ENCODE results near the gene OGFR.

Gene OGFR

GRCh38 chr20:62816031-62816883, 11.6 kb downstream of the OGFR start:
- DNase-seq = peak; percentile 14

GRCh38 chr20:62816884-62817873, 12.5 kb downstream of the OGFR start, which contains the start of gene COL9A3:
Gene COL9A3 (plus strand): TSS chr20:62817050. CDS start chr20:62817065, 15 bp downstream.
- no peak for DNase-seq

- DNase-seq = no peak
Observed at GRCh38 chr20:62817975-62818591, 13.4 kb downstream of the OGFR start.

- DNase-seq = no peak
Observed at GRCh38 chr20:62818592-62819493, 14.2 kb downstream of the OGFR start.

GRCh38 chr20:62819494-62820174, 15.0 kb downstream of the OGFR start:
- DNase-seq = no peak

GRCh38 chr20:62820208-62820961, 15.8 kb downstream of the OGFR start:
- DNase-seq = no peak

- no peak for DNase-seq
Observed at GRCh38 chr20:62820962-62821725, 16.5 kb downstream of the OGFR start.

- DNase-seq = no peak
Observed at GRCh38 chr20:62821726-62822210, 17.1 kb downstream of the OGFR start.

GRCh38 chr20:62822239-62822787, 17.7 kb downstream of the OGFR start:
- no peak for DNase-seq

GRCh38 chr20:62822788-62823651, 18.4 kb downstream of the OGFR start:
- peak; percentile 40 for DNase-seq

GRCh38 chr20:62823688-62824475, 19.2 kb downstream of the OGFR start:
- DNase-seq = no peak

GRCh38 chr20:62824476-62825332, 20.1 kb downstream of the OGFR start:
- peak; percentile 70 for DNase-seq

- DNase-seq = no peak
Observed at GRCh38 chr20:62825333-62825985, 20.8 kb downstream of the OGFR start.

GRCh38 chr20:62825986-62826645, 21.5 kb downstream of the OGFR start:
- no peak for DNase-seq

- DNase-seq = no peak
Observed at GRCh38 chr20:62826646-62827310, 22.1 kb downstream of the OGFR start.
